Measurements from ENCODE around the gene TRMT61A. TPM values are rescaled to one million over a fixed set of nuclear protein-coding genes. Genes with fewer than 3 reads are reported as not detected.

Gene TRMT61A
- total and polyA plus RNA-seq, 2 donors (not counting 3 experiments of a cell fraction or from before 2014, with no cell fraction given) = 6.8 to 10.6 TPM

- DNase-seq (ENCODE audit: low read depth, low spot score) (no peak), FAIRE-seq (no peak)
- TF ChIP-seq GATA2 (IDR thresholded peaks at IDR 0.05; ENCODE audit: insufficient read depth, insufficient read length, low read depth, low read length) = no peak
- no peak for TF ChIP-seq MYC (IDR thresholded peaks at IDR 0.05; ENCODE audit: low read depth, low read length)
- no peak for TF ChIP-seq EZH2 (IDR thresholded peaks at IDR 0.05; ENCODE audit: borderline replicate concordance, low read depth, low read length, severe bottlenecking)
- no peak for TF ChIP-seq POLR2AphosphoS5 (IDR thresholded peaks at IDR 0.05; ENCODE audit: insufficient read depth, low read depth, low read length)
- no peak for TF ChIP-seq POLR2A (IDR thresholded peaks at IDR 0.05; ENCODE audit: low read depth, low read length)
- no peak for TF ChIP-seq FOS (IDR thresholded peaks at IDR 0.05; ENCODE audit: borderline replicate concordance, insufficient read depth, low read length)
- no peak for TF ChIP-seq MAX (IDR thresholded peaks at IDR 0.05; ENCODE audit: insufficient read depth, insufficient read length)
- TF ChIP-seq CTCF (IDR thresholded peaks at IDR 0.05; ENCODE audit: extremely low read depth in 1 of 2, insufficient read depth in 1 of 2, low read depth in 1 of 2, low read length in 2 of 2) = no peak
- no peak for TF ChIP-seq JUN (IDR thresholded peaks at IDR 0.05; ENCODE audit: borderline replicate concordance, insufficient read depth, insufficient read length, low read depth)
- CTCF ChIA-PET = interaction anchor here (1.1 to 14.4 kb wide), 4 partner anchors 20 to 437 kb away, joined by 3 to 209 read pairs (median 8); partner anchors contain the start of genes BAG5 and CKB
- POLR2A ChIA-PET = no interaction called here
- dilution Hi-C loops (cut with MboI; ENCODE audit: extremely low pct_ligation_motif_present, low sequenced_read_pairs) = no loop called here
- Histone ChIP-seq H4K20me1 (replicated peaks; ENCODE audit: control insufficient read depth, extremely low read depth, insufficient read depth, low read length) (no peaks in the 10 kb centered on the region), H3K9me1 (replicated peaks; ENCODE audit: control insufficient read depth, extremely low read depth, insufficient read depth, low read length) (no peaks in the 10 kb centered on the region), H3K36me3 (ENCODE audit: control insufficient read depth in 2 of 2, extremely low read depth in 1 of 2, insufficient read depth in 2 of 2, low read length in 2 of 2) (no peaks in the 10 kb centered on the region), H3K4me2 (ENCODE audit: insufficient read depth, low read length) (no peak overlapping the region), H3K27ac (ENCODE audit: insufficient read depth, low read depth, low read length) (no peak overlapping the region), H3K9ac (replicated peaks; ENCODE audit: extremely low read depth, insufficient read depth, low read length) (no peak overlapping the region), H3K4me3 (replicated peaks in 1 of 3; ENCODE audit: insufficient read depth in 1 of 3, low read depth in 1 of 3, low read length in 3 of 3) (no peak overlapping the region), H3K4me1 (ENCODE audit: control insufficient read depth, extremely low read depth, insufficient read depth, low read length) (no peaks in the 10 kb centered on the region), H3K9me3 (replicated peaks; ENCODE audit: control insufficient read depth, insufficient read depth, low read length) (no peaks in the 10 kb centered on the region), H3K27me3 (ENCODE audit: control insufficient read depth in 2 of 2, insufficient read depth in 2 of 2, low read length in 2 of 2) (no peaks in the 10 kb centered on the region), H3K79me2 (ENCODE audit: control insufficient read depth, insufficient read depth, low read length) (no peaks in the 10 kb centered on the region), H2AFZ (ENCODE audit: low read depth, low read length) (no peak overlapping the region)
- intact Hi-C loops (cut with micrococcal nuclease) = no loop called here
- no TSS peak for BruUV-seq (replicated peaks)
Measured at GRCh38 chr14:103541709-103542604, 13.0 kb downstream of the TRMT61A start.
